Measurements from ENCODE around the gene NUP54. TPM values are rescaled to one million over a fixed set of nuclear protein-coding genes. Genes with fewer than 3 reads are reported as not detected.

Gene NUP54, protein sequence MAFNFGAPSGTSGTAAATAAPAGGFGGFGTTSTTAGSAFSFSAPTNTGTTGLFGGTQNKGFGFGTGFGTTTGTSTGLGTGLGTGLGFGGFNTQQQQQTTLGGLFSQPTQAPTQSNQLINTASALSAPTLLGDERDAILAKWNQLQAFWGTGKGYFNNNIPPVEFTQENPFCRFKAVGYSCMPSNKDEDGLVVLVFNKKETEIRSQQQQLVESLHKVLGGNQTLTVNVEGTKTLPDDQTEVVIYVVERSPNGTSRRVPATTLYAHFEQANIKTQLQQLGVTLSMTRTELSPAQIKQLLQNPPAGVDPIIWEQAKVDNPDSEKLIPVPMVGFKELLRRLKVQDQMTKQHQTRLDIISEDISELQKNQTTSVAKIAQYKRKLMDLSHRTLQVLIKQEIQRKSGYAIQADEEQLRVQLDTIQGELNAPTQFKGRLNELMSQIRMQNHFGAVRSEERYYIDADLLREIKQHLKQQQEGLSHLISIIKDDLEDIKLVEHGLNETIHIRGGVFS
- 74.8 TPM for total RNA-seq
- polyA plus RNA-seq, result 10 to 100 TPM; 35.4 to 48.3 (median 39.5) TPM

DNA sequence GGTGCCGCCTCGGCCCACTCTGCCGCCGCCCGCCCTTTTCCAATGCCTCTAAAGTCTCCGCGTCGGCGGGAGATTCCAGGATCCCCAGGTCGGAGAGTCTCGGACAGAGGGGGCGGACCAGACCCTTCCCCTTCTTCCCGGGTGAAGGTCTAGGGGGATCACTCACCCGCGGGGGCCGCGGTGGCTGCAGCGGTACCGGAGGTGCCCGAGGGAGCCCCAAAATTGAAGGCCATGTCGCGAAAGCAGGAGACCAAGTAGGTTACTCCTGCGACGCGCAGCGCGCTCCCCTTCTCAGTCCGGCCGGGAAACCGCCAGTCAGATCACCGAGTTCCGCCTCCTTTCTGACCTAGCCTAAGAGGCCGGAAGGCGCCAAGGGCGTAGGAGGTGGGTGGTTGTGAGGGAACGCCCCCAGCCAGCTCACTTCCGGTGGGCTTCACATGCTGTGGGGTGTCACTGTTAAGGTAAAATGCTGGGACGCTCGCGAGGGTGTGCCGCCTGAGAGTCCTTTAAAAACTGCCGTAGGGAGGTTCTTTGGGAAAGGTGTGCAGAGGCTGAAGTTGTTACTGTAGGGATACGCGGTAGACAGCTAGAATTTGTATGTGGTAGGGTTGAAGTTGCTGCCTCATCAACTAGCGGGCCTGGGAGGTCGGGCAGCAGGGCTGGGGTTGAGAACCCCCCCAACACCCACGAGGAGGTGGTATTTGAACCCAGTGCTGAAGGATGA lies at the start of gene NUP54:
NUP54 (minus strand) TSS at position 256 of the 724 bp plus-strand sequence; CDS start at position 233, 23 bp downstream.
- peak within 1 kb of the TSS; percentile 87 for H3K27ac ChIP-seq (ENCODE audit: insufficient read depth, low read length, poor library complexity, severe bottlenecking)
- peak; percentile 90 to 98 (median 93) for DNase-seq
- H3K9me3 ChIP-seq (ENCODE audit: control insufficient read depth in 2 of 2, low read length in 2 of 2), result no peaks in the 10 kb centered on the region
- Mint-ChIP-seq H3K4me3 (peak within 1 kb of the TSS; percentile 97 to 100 (median 98)), H3K4me1 (peaks cover 22 to 50% (median 29%) of the 10 kb centered on the region in 4 donors), H3K9me3 (peaks cover 0 to 5% (median 0%) of the 10 kb centered on the region in 7 donors), H3K27ac (peak within 1 kb of the TSS; percentile 97 to 98 (median 98)), H3K36me3 (no peaks in the 10 kb centered on the region), H3K27me3 (peaks cover 11% of the 10 kb centered on the region)
- H3K36me3 ChIP-seq (ENCODE audit: control insufficient read depth, insufficient read depth, low read length), result peaks cover 7% of the 10 kb centered on the region
- peak; percentile 100 for ATAC-seq (ENCODE audit: low read depth in 2 of 2)
- H3K4me3 ChIP-seq (ENCODE audit: low read depth, low read length), result peak within 1 kb of the TSS; percentile 94
- H3K27me3 ChIP-seq (ENCODE audit: control insufficient read depth, insufficient read depth, low read length), result no peaks in the 10 kb centered on the region
- peaks cover 35% of the 10 kb centered on the region for H3K4me1 ChIP-seq (ENCODE audit: control insufficient read depth, insufficient read depth, low read length, poor library complexity, severe bottlenecking)

DNA sequence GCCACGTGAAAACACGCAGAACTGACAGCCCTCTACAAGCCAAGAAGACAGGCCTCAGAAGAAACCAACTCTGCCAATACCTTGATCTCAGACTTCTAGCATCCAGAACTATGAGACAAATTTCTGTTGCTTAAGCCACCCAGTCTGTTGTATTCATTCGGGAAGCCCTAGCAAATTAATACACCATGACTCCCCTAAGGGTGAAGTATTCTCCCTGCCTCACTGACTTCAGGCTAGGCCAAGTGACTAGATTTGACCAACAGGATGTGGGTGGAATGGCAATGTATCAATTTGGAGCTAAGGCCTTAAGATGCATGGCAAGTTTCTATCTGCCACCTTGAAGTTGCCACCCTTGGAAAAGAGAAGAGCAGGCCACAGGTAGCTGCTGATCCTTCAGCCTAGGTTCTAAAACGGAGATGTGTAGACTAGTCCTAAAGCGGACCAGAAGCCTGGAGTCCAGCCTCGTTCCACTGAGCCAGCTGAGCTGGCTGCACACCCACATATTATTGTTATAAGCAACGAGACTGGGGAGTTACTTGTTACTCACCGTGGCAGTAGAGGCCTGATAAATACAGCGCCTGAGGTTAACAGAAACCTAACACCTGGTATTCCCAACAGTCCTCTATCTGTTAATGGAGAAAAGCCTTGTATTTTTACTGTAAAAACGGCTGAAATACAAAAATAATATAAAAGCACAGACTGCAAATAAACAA lies 49.0 kb upstream of the NUP54 start:
- Mint-ChIP-seq H3K27ac (peak overlapping the region in 1 of 3 donors; percentile 69), H3K36me3 (peaks cover 34% of the 10 kb centered on the region), H3K4me1 (peaks cover 15 to 40% (median 31%) of the 10 kb centered on the region in 4 donors), H3K4me3 (no peak overlapping the region), H3K9me3 (peaks cover 0 to 16% (median 5%) of the 10 kb centered on the region in 7 donors), H3K27me3 (no peaks in the 10 kb centered on the region)
- no peak overlapping the region for H3K4me3 ChIP-seq (ENCODE audit: low read depth, low read length)
- DNase-seq, result no peak
- no peak for ATAC-seq (ENCODE audit: low read depth in 2 of 2)
- peaks cover 0 to 8% of the 10 kb centered on the region in 2 experiments for H3K9me3 ChIP-seq (ENCODE audit: control insufficient read depth in 2 of 2, low read length in 2 of 2)
- no peaks in the 10 kb centered on the region for H3K27me3 ChIP-seq (ENCODE audit: control insufficient read depth, insufficient read depth, low read length)
- peaks cover 38% of the 10 kb centered on the region for H3K36me3 ChIP-seq (ENCODE audit: control insufficient read depth, insufficient read depth, low read length)
- H3K4me1 ChIP-seq (ENCODE audit: control insufficient read depth, insufficient read depth, low read length, poor library complexity, severe bottlenecking), result peaks cover 19% of the 10 kb centered on the region
- no peak overlapping the region for H3K27ac ChIP-seq (ENCODE audit: insufficient read depth, low read length, poor library complexity, severe bottlenecking)

DNA sequence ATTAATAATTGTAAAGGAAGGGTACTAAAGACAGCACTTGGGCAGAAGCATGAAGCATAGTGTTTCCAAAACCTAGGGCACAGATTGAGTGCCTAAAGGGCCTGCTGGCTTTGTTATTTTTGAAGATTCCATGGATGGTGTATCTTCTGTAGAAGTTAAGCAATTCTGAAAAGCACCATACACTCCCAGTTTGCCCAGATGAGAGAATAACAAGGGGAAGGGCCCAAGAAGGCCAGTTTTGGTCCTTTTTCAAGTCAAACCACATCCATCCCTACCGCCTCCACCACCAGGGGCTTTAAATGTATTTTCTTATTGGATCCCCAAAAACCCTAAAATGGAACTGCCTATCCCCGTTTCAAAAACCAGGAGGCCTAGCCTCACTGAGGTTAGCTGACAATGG lies 48.2 kb upstream of the NUP54 start:
- no peak overlapping the region for H3K4me3 Mint-ChIP-seq
- H3K4me1 Mint-ChIP-seq, result peaks cover 14 to 40% (median 30%) of the 10 kb centered on the region in 4 donors
- H3K27me3 ChIP-seq (ENCODE audit: control insufficient read depth, insufficient read depth, low read length), result no peaks in the 10 kb centered on the region
- H3K36me3 ChIP-seq (ENCODE audit: control insufficient read depth, insufficient read depth, low read length), result peaks cover 42% of the 10 kb centered on the region
- no peaks in the 10 kb centered on the region for H3K27me3 Mint-ChIP-seq
- peaks cover 0 to 8% of the 10 kb centered on the region in 2 experiments for H3K9me3 ChIP-seq (ENCODE audit: control insufficient read depth in 2 of 2, low read length in 2 of 2)
- peak overlapping the region in 2 of 3 donors; percentile 36 to 69 for H3K27ac Mint-ChIP-seq
- H3K4me3 ChIP-seq (ENCODE audit: low read depth, low read length), result no peak overlapping the region
- ATAC-seq (ENCODE audit: low read depth in 2 of 2), result no peak
- H3K36me3 Mint-ChIP-seq, result peaks cover 42% of the 10 kb centered on the region
- no peak overlapping the region for H3K27ac ChIP-seq (ENCODE audit: insufficient read depth, low read length, poor library complexity, severe bottlenecking)
- no peak for DNase-seq
- H3K9me3 Mint-ChIP-seq, result peaks cover 0 to 20% (median 7%) of the 10 kb centered on the region in 7 donors
- H3K4me1 ChIP-seq (ENCODE audit: control insufficient read depth, insufficient read depth, low read length, poor library complexity, severe bottlenecking), result peaks cover 19% of the 10 kb centered on the region

DNA sequence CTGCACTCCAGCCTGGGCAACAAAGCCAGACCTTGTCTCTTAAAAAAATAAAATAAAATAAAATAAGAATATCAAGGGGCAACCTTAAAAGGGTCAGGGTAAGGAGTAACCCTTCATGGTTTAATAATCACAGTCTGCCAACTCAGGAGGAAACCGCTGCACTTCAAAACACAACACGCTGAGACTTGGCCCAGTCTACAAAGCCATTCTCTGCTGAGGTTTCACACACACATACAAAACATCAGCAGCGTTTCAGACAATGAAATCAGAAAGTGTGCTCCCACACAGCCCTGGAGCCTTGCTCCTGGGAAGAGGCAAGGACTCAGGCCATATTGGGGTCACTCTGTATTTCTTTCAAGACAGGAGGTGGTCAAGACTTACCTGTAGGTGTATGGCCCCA lies 47.1 kb upstream of the NUP54 start:
- H3K4me1 ChIP-seq (ENCODE audit: control insufficient read depth, insufficient read depth, low read length, poor library complexity, severe bottlenecking), result peaks cover 19% of the 10 kb centered on the region
- H3K27me3 ChIP-seq (ENCODE audit: control insufficient read depth, insufficient read depth, low read length), result no peaks in the 10 kb centered on the region
- H3K9me3 ChIP-seq (ENCODE audit: control insufficient read depth in 2 of 2, low read length in 2 of 2), result peaks cover 0 to 8% of the 10 kb centered on the region in 2 experiments
- Mint-ChIP-seq H3K4me3 (no peak overlapping the region), H3K36me3 (peaks cover 45% of the 10 kb centered on the region), H3K27me3 (no peaks in the 10 kb centered on the region), H3K27ac (no peak overlapping the region), H3K9me3 (peaks cover 0 to 20% (median 7%) of the 10 kb centered on the region in 7 donors), H3K4me1 (peaks cover 11 to 35% (median 21%) of the 10 kb centered on the region in 4 donors)
- peaks cover 42% of the 10 kb centered on the region for H3K36me3 ChIP-seq (ENCODE audit: control insufficient read depth, insufficient read depth, low read length)
- ATAC-seq (ENCODE audit: low read depth in 2 of 2) (no peak), DNase-seq (no peak)
- H3K4me3 ChIP-seq (ENCODE audit: low read depth, low read length), result no peak overlapping the region
- H3K27ac ChIP-seq (ENCODE audit: insufficient read depth, low read length, poor library complexity, severe bottlenecking), result no peak overlapping the region

DNA sequence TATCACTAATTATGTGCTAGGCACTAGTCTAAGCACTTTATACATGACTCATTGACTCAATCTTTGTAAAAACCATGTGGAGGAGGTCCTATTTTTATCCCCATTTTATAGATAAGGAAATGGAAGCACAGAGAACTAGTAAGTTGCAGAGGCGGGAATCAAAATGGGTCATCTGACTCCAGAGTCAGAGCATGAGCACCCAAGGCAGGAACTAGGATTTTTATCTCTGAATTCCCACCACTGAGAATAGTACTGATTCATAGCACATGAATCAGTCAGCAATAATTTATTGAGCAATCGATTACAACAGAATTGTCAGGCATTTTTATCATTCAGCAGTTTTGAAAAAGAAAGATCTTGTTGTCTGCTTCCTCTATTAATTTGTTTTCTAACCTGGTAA lies 46.1 kb upstream of the NUP54 start:
- no peak overlapping the region for H3K27ac Mint-ChIP-seq
- H3K9me3 ChIP-seq (ENCODE audit: control insufficient read depth in 2 of 2, low read length in 2 of 2), result peaks cover 0 to 8% of the 10 kb centered on the region in 2 experiments
- H3K4me1 ChIP-seq (ENCODE audit: control insufficient read depth, insufficient read depth, low read length, poor library complexity, severe bottlenecking), result peaks cover 12% of the 10 kb centered on the region
- ATAC-seq (ENCODE audit: low read depth in 2 of 2) (no peak), DNase-seq (no peak)
- H3K27me3 ChIP-seq (ENCODE audit: control insufficient read depth, insufficient read depth, low read length), result no peaks in the 10 kb centered on the region
- peaks cover 10 to 27% (median 16%) of the 10 kb centered on the region in 4 donors for H3K4me1 Mint-ChIP-seq
- no peak overlapping the region for H3K27ac ChIP-seq (ENCODE audit: insufficient read depth, low read length, poor library complexity, severe bottlenecking)
- H3K4me3 ChIP-seq (ENCODE audit: low read depth, low read length), result no peak overlapping the region
- peaks cover 45% of the 10 kb centered on the region for H3K36me3 Mint-ChIP-seq
- H3K27me3 Mint-ChIP-seq, result no peaks in the 10 kb centered on the region
- H3K4me3 Mint-ChIP-seq, result no peak overlapping the region
- H3K9me3 Mint-ChIP-seq, result peaks cover 0 to 20% (median 7%) of the 10 kb centered on the region in 7 donors
- H3K36me3 ChIP-seq (ENCODE audit: control insufficient read depth, insufficient read depth, low read length), result peaks cover 42% of the 10 kb centered on the region

DNA sequence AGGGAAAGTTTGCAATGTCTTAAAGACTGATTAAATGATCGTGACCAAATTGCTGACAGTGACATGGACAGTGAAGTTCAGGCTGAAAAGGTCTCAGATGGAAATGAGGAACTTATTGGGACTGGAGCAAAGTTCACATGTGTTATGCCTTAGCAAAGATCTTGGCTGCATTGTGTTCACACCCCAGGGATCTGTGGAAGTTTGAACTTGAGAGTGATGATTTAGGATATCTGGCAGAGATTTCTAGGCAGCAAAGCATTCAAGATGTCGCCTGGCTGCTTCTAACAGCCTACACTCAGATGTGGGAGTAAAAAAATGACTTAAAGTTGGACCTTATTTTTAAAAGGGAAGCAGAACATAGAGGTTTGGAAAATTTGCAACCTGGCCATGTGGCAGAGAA lies 44.0 kb upstream of the NUP54 start:
- Mint-ChIP-seq H3K27ac (no peak overlapping the region), H3K27me3 (no peaks in the 10 kb centered on the region), H3K4me3 (no peak overlapping the region), H3K36me3 (peaks cover 45% of the 10 kb centered on the region), H3K9me3 (peaks cover 0 to 20% (median 7%) of the 10 kb centered on the region in 7 donors), H3K4me1 (peaks cover 0 to 8% (median 4%) of the 10 kb centered on the region in 4 donors)
- Histone ChIP-seq H3K27me3 (ENCODE audit: control insufficient read depth, insufficient read depth, low read length) (no peaks in the 10 kb centered on the region), H3K9me3 (ENCODE audit: control insufficient read depth in 2 of 2, low read length in 2 of 2) (peaks cover 0 to 8% of the 10 kb centered on the region in 2 experiments), H3K36me3 (ENCODE audit: control insufficient read depth, insufficient read depth, low read length) (peaks cover 42% of the 10 kb centered on the region), H3K4me1 (ENCODE audit: control insufficient read depth, insufficient read depth, low read length, poor library complexity, severe bottlenecking) (no peaks in the 10 kb centered on the region), H3K4me3 (ENCODE audit: low read depth, low read length) (no peak overlapping the region), H3K27ac (ENCODE audit: insufficient read depth, low read length, poor library complexity, severe bottlenecking) (no peak overlapping the region)
- ATAC-seq (ENCODE audit: low read depth in 2 of 2), result no peak
- no peak for DNase-seq

DNA sequence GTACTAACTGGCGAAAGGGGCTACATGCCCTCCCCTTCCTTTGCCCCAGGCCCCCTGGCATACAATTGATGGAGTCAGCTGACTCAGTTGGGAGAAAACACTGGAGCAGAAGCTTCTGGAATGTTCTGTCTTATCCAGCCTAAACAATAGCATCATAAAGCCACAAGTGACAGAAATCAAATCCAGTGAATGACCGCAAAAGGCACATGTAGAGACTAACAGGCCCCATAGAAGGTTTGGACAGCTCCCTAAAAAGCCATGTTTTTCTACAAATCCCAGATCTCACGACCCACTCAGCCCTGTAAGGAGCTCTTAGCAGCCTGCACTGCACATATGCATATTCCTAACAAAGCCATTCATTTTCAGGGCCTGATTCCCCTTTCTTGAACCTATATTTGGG lies 40.4 kb upstream of the NUP54 start:
- peaks cover 21% of the 10 kb centered on the region for H3K36me3 ChIP-seq (ENCODE audit: control insufficient read depth, insufficient read depth, low read length)
- H3K36me3 Mint-ChIP-seq, result peaks cover 24% of the 10 kb centered on the region
- no peak overlapping the region for H3K27ac Mint-ChIP-seq
- no peak for DNase-seq
- no peak overlapping the region for H3K27ac ChIP-seq (ENCODE audit: insufficient read depth, low read length, poor library complexity, severe bottlenecking)
- no peak overlapping the region for H3K4me3 Mint-ChIP-seq
- H3K4me1 Mint-ChIP-seq, result peaks cover 0 to 3% (median 0%) of the 10 kb centered on the region in 4 donors
- no peak overlapping the region for H3K4me3 ChIP-seq (ENCODE audit: low read depth, low read length)
- peaks cover 4% of the 10 kb centered on the region for H3K27me3 Mint-ChIP-seq
- H3K27me3 ChIP-seq (ENCODE audit: control insufficient read depth, insufficient read depth, low read length), result no peaks in the 10 kb centered on the region
- peaks cover 0 to 8% of the 10 kb centered on the region in 2 experiments for H3K9me3 ChIP-seq (ENCODE audit: control insufficient read depth in 2 of 2, low read length in 2 of 2)
- no peaks in the 10 kb centered on the region for H3K4me1 ChIP-seq (ENCODE audit: control insufficient read depth, insufficient read depth, low read length, poor library complexity, severe bottlenecking)
- no peak for ATAC-seq (ENCODE audit: low read depth in 2 of 2)
- H3K9me3 Mint-ChIP-seq, result peaks cover 0 to 10% (median 6%) of the 10 kb centered on the region in 7 donors

Data from CD4-positive, CD25-positive, alpha-beta regulatory T cell (primary cell).